Measurements from ENCODE around the gene POLH.
"Not testable (repeated sequence)": the region's sequence is repeated elsewhere in the genome, so short reads cannot be mapped to it uniquely, and the experiment has no call there.

The POLH gene

GRCh38 chr6:43657221-43657802 lies 81.3 kb downstream of the POLH start:
- Mint-ChIP-seq H3K27me3 (ENCODE audit: low read depth) (peaks cover 3% of the 10 kb centered on the region), H3K4me1 (ENCODE audit: low read depth) (peaks cover 2% of the 10 kb centered on the region), H3K4me3 (no peak overlapping the region), H3K27ac (no peak overlapping the region), H3K36me3 (ENCODE audit: low read depth) (peaks cover 2% of the 10 kb centered on the region), H3K9me3 (peaks cover 6% of the 10 kb centered on the region)
- DNase-seq (ENCODE audit: low spot score): no peak

DNA sequence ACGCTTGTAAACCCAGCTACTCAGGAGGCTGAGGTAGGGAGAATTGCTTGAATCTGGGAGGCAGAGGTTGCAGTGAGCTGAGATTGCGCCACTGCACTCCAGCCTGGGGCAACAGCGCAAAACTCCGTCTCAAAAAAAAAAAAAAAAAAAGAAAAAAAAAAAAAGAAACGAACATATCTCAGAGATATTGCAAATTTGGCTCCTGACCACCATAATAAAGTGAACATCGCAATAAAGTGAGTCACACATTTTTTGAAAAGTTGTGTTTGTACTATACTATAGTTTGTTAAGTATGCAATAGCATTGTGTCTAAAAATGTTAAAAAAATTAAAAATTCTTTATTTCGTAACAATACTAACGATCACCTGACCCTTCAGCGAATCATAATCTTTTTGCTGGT lies 82.2 kb downstream of the POLH start:
- Mint-ChIP-seq H3K4me3 (no peak overlapping the region), H3K9me3 (peaks cover 6% of the 10 kb centered on the region), H3K36me3 (ENCODE audit: low read depth) (peaks cover 2% of the 10 kb centered on the region), H3K4me1 (ENCODE audit: low read depth) (peaks cover 6% of the 10 kb centered on the region), H3K27me3 (ENCODE audit: low read depth) (peaks cover 3% of the 10 kb centered on the region), H3K27ac (no peak overlapping the region)
- DNase-seq (ENCODE audit: low spot score): no peak

DNA sequence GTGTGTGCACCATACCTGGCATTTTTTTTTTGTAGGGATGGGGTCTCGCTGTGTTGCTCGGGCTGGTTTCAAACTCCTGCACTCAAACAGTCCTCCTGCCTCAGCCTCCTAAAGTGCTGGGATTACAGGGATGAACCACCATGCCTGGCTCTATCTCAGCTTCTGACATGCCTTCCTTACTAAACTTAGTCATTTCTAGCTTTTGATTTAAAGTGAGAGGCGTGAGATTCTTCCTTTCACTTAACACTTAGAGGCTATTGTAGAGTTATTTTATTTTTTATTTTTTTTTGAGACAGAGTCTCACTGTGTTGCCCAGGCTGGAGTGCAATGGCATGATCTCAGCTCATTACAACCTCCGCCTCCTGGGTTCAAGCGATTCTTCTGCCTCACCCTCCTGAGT lies 87.0 kb downstream of the POLH start:
- not testable (repeated sequence) for DNase-seq (ENCODE audit: low spot score); H3K4me3 Mint-ChIP-seq; H3K9me3 Mint-ChIP-seq; H3K36me3 Mint-ChIP-seq (ENCODE audit: low read depth); H3K27me3 Mint-ChIP-seq (ENCODE audit: low read depth); H3K27ac Mint-ChIP-seq
- H3K4me1 Mint-ChIP-seq (ENCODE audit: low read depth): peaks cover 13% of the 10 kb centered on the region
